ENCODE data around the gene FOXJ1. TPM values are rescaled to one million over a fixed set of nuclear protein-coding genes. Genes with fewer than 3 reads are reported as not detected.

The FOXJ1 gene
- total RNA-seq, 1 experiment from 2014 or later, result 0.28 TPM

GRCh38 chr17:76137001-76137350, 4.1 kb downstream of the FOXJ1 start:
- BruUV-seq (replicated peaks), result no TSS peak
- intact Hi-C loops (cut with micrococcal nuclease; ENCODE audit: unreplicated experiment), result no loop called here
- Histone ChIP-seq H3K27me3 (ENCODE audit: control insufficient read depth, insufficient read depth, low read length) (no peaks in the 10 kb centered on the region), H3K4me3 (ENCODE audit: low read depth in 2 of 2, low read length in 2 of 2) (no peak overlapping the region), H3K9me3 (ENCODE audit: control insufficient read depth, insufficient read depth, low read depth, low read length) (no peaks in the 10 kb centered on the region), H3K36me3 (ENCODE audit: control insufficient read depth, insufficient read depth, low read length) (no peaks in the 10 kb centered on the region), H3K4me1 (ENCODE audit: control insufficient read depth, insufficient read depth, low read length) (peaks cover 21% of the 10 kb centered on the region), H3K27ac (ENCODE audit: low read length) (no peak overlapping the region)
- in situ Hi-C loops (cut with HindIII; ENCODE audit: low pct_unique_long_range_greater_than_20kb, low sequenced_read_pairs), result no loop called here
- TF ChIP-seq CTCF (IDR thresholded peaks at IDR 0.05) (no peak), TCF7L2 (IDR thresholded peaks at IDR 0.05; ENCODE audit: low read depth, low read length) (no peak), POLR2AphosphoS5 (IDR thresholded peaks at IDR 0.05; ENCODE audit: low read depth, low read length) (no peak), REST (IDR thresholded peaks at IDR 0.05; ENCODE audit: insufficient read depth in 1 of 2, low read depth in 2 of 2, low read length in 1 of 2) (no peak), SIN3A (IDR thresholded peaks at IDR 0.05; ENCODE audit: borderline replicate concordance, insufficient read depth, low read depth, low read length) (no peak)
- no peak for ATAC-seq
- CTCF ChIA-PET, result interaction anchor here (0.5 kb wide), 1 partner anchor 15 kb away, joined by 4 read pairs; no protein-coding TSS in a partner anchor
- POLR2A ChIA-PET, result no interaction called here
- DNase-seq (ENCODE audit: low read depth, low spot score), result no peak

GRCh38 chr17:76136276-76137000, 4.6 kb downstream of the FOXJ1 start:
- H3K4me1 ChIP-seq (ENCODE audit: control insufficient read depth, insufficient read depth, low read length), result peaks cover 17% of the 10 kb centered on the region
- TF ChIP-seq TCF7L2 (IDR thresholded peaks at IDR 0.05; ENCODE audit: low read depth, low read length) (no peak), CTCF (IDR thresholded peaks at IDR 0.05) (no peak), POLR2AphosphoS5 (IDR thresholded peaks at IDR 0.05; ENCODE audit: low read depth, low read length) (no peak), REST (IDR thresholded peaks at IDR 0.05; ENCODE audit: insufficient read depth in 1 of 2, low read depth in 2 of 2, low read length in 1 of 2) (no peak), SIN3A (IDR thresholded peaks at IDR 0.05; ENCODE audit: borderline replicate concordance, insufficient read depth, low read depth, low read length) (no peak)
- in situ Hi-C loops (cut with HindIII; ENCODE audit: low pct_unique_long_range_greater_than_20kb, low sequenced_read_pairs) (no loop called here), intact Hi-C loops (cut with micrococcal nuclease; ENCODE audit: unreplicated experiment) (no loop called here)
- no peak for DNase-seq (ENCODE audit: low read depth, low spot score)
- H3K36me3 ChIP-seq (ENCODE audit: control insufficient read depth, insufficient read depth, low read length), result no peaks in the 10 kb centered on the region
- H3K4me3 ChIP-seq (ENCODE audit: low read depth in 2 of 2, low read length in 2 of 2), result no peak overlapping the region
- ChIA-PET CTCF (interaction anchor here (0.5 to 0.6 kb wide), 2 partner anchors 15 to 216 kb away, joined by 4 to 8 read pairs; no protein-coding TSS in a partner anchor), POLR2A (no interaction called here)
- no peak for ATAC-seq
- H3K9me3 ChIP-seq (ENCODE audit: control insufficient read depth, insufficient read depth, low read depth, low read length), result no peaks in the 10 kb centered on the region
- no peak overlapping the region for H3K27ac ChIP-seq (ENCODE audit: low read length)
- no TSS peak for BruUV-seq (replicated peaks)
- no peaks in the 10 kb centered on the region for H3K27me3 ChIP-seq (ENCODE audit: control insufficient read depth, insufficient read depth, low read length)

All from Panc1 (cell line).